OCI-LY7 (cell line): ENCODE data around the gene ADCY9. TPM values are rescaled to one million over a fixed set of nuclear protein-coding genes. Genes with fewer than 3 reads are reported as not detected.
A peak's percentile ranks its signal among the peaks of the same experiment; 100 is the strongest.

Experiments
- BruUV-seq: library from RNA; stranded (reverse); fragments of 400-500 nt; replicated peaks from 2 replicates; lab custom pipeline; 2021; lab: Mats Ljungman, UMichigan
- CTCF ChIA-PET: fragments of 300-600 bp; sonication (Branson Sonifier 250); formaldehyde crosslinking; loops from one replicate; lab custom pipeline; 2022; ENCODE audit warnings: antibody characterized with exemption; ENCODE audit not compliant: unreplicated experiment; lab: Charles Lee
- POLR2A ChIA-PET: fragments of 300-600 bp; sonication (Branson Sonifier 250); formaldehyde crosslinking; loops from one replicate; lab custom pipeline; 2022; ENCODE audit warnings: antibody characterized with exemption; lab: Charles Lee
- DNase-seq: peaks from one replicate; pipeline ENCODE4 v3.0.0-alpha.2; 2015; ENCODE audit warnings: low spot score
- H2AFZ ChIP-seq: fragments of 200-600 bp; sonication (generic), shearing (Covaris generic); 2 replicates; pipeline ENCODE4 v1.6.1; 2014; ENCODE audit warnings: mild to moderate bottlenecking, antibody characterized with exemption, low read length, moderate library complexity
- H3K27ac ChIP-seq: fragments of 200-600 bp; sonication (generic); 2 replicates; pipeline ENCODE4 v1.5.1; 2014; ENCODE audit warnings: mixed run types, low read depth, mild to moderate bottlenecking, moderate library complexity, low read length, inconsistent platforms; ENCODE audit not compliant: poor library complexity, severe bottlenecking
- H3K36me3 ChIP-seq: fragments of 200-600 bp; sonication (generic); 2 replicates; pipeline ENCODE4 v1.6.1; 2014; ENCODE audit warnings: mild to moderate bottlenecking, antibody characterized with exemption, low read length, moderate library complexity, mixed read lengths; ENCODE audit not compliant: insufficient read depth
- H3K4me1 ChIP-seq: fragments of 200-600 bp; sonication (generic); 2 replicates; pipeline ENCODE4 v1.5.1; 2014; ENCODE audit warnings: mild to moderate bottlenecking, low read length; ENCODE audit not compliant: insufficient read depth, poor library complexity, severe bottlenecking
- H3K4me2 ChIP-seq: fragments of 200-600 bp; sonication (generic); 2 replicates; pipeline ENCODE4 v1.6.1; 2014; ENCODE audit warnings: mild to moderate bottlenecking, low read length
- H3K4me3 ChIP-seq: fragments of 200-600 bp; sonication (generic); 2 replicates; pipeline ENCODE4 v1.5.1; 2014; ENCODE audit warnings: mild to moderate bottlenecking, low read depth, low read length; ENCODE audit not compliant: poor library complexity, severe bottlenecking
- H3K79me2 ChIP-seq: fragments of 200-600 bp; sonication (generic); 2 replicates; pipeline ENCODE4 v1.6.1; 2016; ENCODE audit warnings: low read depth, mild to moderate bottlenecking, low read length, moderate library complexity, mixed read lengths; ENCODE audit not compliant: insufficient read depth
- H3K9me2 ChIP-seq: fragments of 200-600 bp; sonication (generic); 2 replicates; pipeline ENCODE4 v1.6.1; 2016; ENCODE audit warnings: mild to moderate bottlenecking, low read length, mixed read lengths; ENCODE audit not compliant: insufficient read depth
- H3K9me3 ChIP-seq: fragments of 200-600 bp; sonication (generic); 2 replicates; pipeline ENCODE4 v1.6.1; 2014; ENCODE audit warnings: mild to moderate bottlenecking, mixed run types, low read length, mixed read lengths
- H4K20me1 ChIP-seq: fragments of 200-600 bp; sonication (generic); 2 replicates; pipeline ENCODE4 v1.6.1; 2014; ENCODE audit warnings: mild to moderate bottlenecking, antibody characterized with exemption, low read length, moderate library complexity, mixed read lengths; ENCODE audit not compliant: insufficient read depth
- EZH2phosphoT487 ChIP-seq: fragments of 200-600 bp; sonication (generic); IDR thresholded peaks from 2 replicates; pipeline ENCODE4 v1.6.1; 2018; ENCODE audit warnings: low read depth, borderline replicate concordance, mild to moderate bottlenecking, mixed run types, antibody characterized with exemption, low read length, moderate library complexity, mixed read lengths
- intact Hi-C: fragments of 100-400 bp; cut with micrococcal nuclease; formaldehyde crosslinking; loops from one replicate; pipeline ENCODE4 v1.10.0; 2022; ENCODE audit not compliant: unreplicated experiment
- total RNA-seq, 2 experiments: library from RNA; depleted of rRNA in 1 of 2; stranded (reverse); fragments of >200 nt in 1 of 2; shearing (Covaris generic) in 1 of 2; gene quantifications; 2 replicates each; pipeline ENCODE4 v1.2.3, GENCODE V29; 2014 to 2022
- TF ChIP-seq, protein P1 (sequence below): fragments of 200-600 bp; sonication (generic); conservative IDR thresholded peaks from 2 replicates; pipeline ENCODE4 v1.5.1; 2014; ENCODE audit warnings: mild to moderate bottlenecking, antibody characterized with exemption, low read length, moderate library complexity, mixed read lengths

The ADCY9 gene
- total RNA-seq, 2 experiments from 2014 or later, result 0.22 to 0.34 TPM

DNA sequence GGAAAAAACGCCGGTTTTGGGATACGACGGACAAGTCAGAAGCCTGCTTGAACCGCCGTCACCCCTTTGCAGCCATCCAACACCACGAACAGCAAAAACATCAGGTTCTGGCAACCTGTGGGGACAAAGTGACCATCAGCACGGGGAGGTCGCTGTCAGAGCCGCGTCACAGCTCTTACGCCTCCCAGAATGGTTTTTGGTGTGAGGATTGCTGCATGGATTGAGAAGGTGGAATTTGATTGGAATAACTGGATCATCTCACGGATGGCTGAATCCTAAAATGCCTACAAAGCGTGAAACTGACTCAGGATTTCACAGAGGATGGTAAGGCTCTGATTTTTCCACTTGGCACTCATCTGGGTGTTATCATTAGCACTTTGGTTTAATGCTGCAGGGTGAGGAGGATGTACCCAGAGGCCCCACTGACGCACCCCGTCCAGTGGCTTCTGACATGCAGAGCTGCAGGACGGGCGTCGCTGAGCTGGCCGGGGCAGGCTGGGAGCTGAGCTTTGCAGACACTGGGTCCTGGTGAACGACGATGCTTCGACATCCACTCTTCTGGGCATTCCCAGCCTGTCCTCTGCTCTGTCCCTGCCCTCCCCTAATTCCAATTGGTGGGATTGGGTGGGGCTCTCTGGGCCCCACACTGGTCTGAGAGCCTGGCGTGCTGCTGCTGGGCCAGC lies 162.4 kb downstream of the ADCY9 start:
- Histone ChIP-seq H3K27ac (no peak overlapping the region), H3K9me3 (no peaks in the 10 kb centered on the region), H3K4me1 (no peaks in the 10 kb centered on the region), H3K36me3 (no peaks in the 10 kb centered on the region), H3K9me2 (no peaks in the 10 kb centered on the region), H3K79me2 (no peaks in the 10 kb centered on the region), H3K4me2 (no peak overlapping the region), H4K20me1 (no peaks in the 10 kb centered on the region), H3K4me3 (no peak overlapping the region), H2AFZ (no peak overlapping the region)
- POLR2A ChIA-PET, result no interaction called here
- no peak for DNase-seq
- CTCF ChIA-PET, result no interaction called here
- no TSS peak for BruUV-seq
- TF ChIP-seq, protein P1, sequence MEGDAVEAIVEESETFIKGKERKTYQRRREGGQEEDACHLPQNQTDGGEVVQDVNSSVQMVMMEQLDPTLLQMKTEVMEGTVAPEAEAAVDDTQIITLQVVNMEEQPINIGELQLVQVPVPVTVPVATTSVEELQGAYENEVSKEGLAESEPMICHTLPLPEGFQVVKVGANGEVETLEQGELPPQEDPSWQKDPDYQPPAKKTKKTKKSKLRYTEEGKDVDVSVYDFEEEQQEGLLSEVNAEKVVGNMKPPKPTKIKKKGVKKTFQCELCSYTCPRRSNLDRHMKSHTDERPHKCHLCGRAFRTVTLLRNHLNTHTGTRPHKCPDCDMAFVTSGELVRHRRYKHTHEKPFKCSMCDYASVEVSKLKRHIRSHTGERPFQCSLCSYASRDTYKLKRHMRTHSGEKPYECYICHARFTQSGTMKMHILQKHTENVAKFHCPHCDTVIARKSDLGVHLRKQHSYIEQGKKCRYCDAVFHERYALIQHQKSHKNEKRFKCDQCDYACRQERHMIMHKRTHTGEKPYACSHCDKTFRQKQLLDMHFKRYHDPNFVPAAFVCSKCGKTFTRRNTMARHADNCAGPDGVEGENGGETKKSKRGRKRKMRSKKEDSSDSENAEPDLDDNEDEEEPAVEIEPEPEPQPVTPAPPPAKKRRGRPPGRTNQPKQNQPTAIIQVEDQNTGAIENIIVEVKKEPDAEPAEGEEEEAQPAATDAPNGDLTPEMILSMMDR, result no peak
- no peak for TF ChIP-seq EZH2phosphoT487
- intact Hi-C loops, result no loop called here

DNA sequence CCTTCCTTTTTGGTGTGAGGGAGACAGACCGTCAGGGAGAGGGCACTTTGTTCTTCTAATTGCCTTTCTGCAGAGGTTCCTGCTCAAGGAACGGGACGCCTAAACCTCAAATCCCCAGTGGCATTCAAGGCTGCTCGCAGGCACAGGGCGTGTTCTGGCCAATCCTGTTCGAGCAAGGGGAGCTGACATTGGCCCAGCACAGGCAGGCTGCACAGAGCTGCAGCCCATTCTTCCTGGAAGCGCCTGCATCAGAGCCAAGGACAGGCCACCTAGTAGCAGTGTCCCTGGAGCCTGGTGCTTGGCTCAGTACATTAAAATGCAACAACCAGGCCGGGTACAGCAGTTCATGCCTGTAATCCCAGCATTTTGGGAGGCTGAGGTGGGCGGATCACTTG lies 163.5 kb downstream of the ADCY9 start:
- no TSS peak for BruUV-seq
- TF ChIP-seq, protein P1, result no peak
- TF ChIP-seq EZH2phosphoT487, result no peak
- H3K4me3 ChIP-seq, result no peak overlapping the region
- intact Hi-C loops, result no loop called here
- H3K79me2 ChIP-seq, result no peaks in the 10 kb centered on the region
- H4K20me1 ChIP-seq, result no peaks in the 10 kb centered on the region
- H3K9me2 ChIP-seq, result no peaks in the 10 kb centered on the region
- H2AFZ ChIP-seq, result no peak overlapping the region
- no peaks in the 10 kb centered on the region for H3K4me1 ChIP-seq
- H3K4me2 ChIP-seq, result no peak overlapping the region
- DNase-seq, result peak; percentile 4
- CTCF ChIA-PET, result no interaction called here
- no peaks in the 10 kb centered on the region for H3K36me3 ChIP-seq
- H3K27ac ChIP-seq, result no peak overlapping the region
- H3K9me3 ChIP-seq, result no peaks in the 10 kb centered on the region
- POLR2A ChIA-PET, result interaction anchor here (0.5 kb wide), 1 partner anchor 162 kb away, joined by 5 read pairs; no protein-coding TSS in a partner anchor
